HG03159 (cell line): ENCODE results near the gene ATAD2B.
A peak's percentile ranks its signal among the peaks of the same experiment; 100 is the strongest.
"Not testable (repeated sequence)": the region's sequence is repeated elsewhere in the genome, so short reads cannot be mapped to it uniquely, and the experiment has no call there.

Experiments used
- ATAC-seq: cut with Tn5 transposase; IDR thresholded peaks from one replicate; pipeline ENCODE4 v1.9.1; 2021; ENCODE audit warnings: mild to moderate bottlenecking, moderate library complexity; ENCODE audit not compliant: unreplicated experiment

The ATAD2B gene

DNA sequence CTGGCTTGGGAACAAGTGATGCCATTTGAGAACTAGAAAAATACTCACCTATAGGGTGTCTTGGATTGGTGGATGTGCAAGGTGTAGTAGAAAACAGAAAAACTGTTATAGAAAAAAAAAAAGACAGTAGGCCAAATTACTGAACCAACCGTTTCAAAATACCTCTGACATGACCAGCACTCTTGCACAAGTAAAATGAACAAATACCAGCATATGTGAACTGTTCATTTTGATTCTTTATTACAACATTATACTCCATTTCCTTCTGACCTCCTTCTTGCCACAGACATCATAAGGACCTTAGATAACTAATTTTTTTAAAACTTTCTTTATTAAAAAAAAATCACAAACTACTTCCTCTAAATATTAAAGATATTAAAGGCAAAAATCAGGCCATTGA, 125.5 kb downstream of the ATAD2B start:
- ATAC-seq = no peak

DNA sequence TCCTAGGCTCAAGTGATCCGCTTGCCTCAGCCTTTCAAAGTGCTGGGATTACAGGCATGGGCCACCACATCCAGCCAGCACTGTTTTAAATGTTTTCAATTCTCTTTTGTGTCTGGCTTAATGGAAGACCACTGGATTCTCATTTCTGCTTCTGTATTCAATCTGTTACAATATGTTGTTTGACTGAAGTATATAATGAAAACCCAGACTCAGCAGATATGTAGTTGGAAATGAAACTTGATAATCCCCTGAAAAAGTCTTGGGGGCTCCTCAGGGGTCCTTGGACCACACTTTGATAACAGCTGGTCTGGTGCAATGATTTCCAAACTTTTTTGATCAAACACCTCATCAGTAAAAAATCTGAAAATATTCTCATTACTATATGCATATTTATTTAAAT, 132.7 kb downstream of the ATAD2B start:
- ATAC-seq = no peak

DNA sequence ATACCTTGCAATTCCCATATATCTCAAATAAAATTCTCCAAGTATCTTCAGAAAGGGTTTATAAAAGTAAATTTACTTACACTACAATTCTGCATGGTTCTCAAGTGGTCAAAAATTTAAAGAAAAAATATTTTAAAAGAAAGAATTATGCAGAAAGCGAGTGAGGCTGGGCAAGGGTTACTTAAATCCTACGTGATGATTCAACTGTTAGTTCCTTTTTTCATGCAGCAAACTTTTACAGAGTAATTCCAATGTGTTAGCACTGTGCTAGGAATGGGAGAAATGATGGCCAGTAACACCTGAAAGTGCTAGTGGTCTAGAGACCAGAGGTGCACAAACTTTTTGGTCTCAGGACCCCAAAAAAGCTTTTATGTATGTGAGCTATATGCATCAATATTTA, 133.4 kb downstream of the ATAD2B start:
- no peak for ATAC-seq

DNA sequence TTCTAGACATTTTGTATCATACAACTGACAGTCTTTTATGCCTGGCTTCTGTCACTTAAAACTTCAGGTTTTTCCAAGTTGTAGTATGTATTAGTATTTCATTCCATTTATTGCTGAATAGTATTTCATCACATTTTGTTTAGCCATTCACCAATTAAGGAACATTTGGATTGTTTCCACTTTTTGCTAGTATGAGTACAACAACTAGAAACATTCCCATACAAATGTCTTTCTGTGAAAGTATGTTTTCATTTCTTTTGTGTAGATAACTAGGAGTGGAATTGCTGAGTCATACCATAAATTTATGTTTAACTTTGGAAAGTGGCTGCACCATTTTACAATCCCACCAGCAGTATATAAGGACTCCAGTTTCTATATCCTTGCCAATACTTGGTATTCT, 135.9 kb downstream of the ATAD2B start:
- no peak for ATAC-seq

DNA sequence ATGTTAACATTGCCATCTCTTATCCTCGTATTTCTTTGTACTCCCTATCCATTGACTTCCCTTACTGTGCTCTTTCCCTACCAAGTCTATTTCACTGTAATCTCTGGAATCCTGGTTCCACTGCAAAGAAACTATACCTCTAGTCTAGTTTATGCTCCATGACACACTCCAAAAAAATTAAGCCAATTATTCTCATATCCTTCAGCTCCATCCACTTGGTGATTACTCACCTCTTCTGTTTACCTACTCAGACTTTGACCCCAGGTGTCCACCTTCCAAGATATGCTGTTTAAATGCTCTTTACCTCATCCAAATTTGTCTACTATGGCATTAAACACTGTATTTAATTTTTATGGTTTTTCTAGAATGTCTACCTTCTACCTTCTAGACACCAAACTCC, 137.9 kb downstream of the ATAD2B start:
- ATAC-seq = no peak

DNA sequence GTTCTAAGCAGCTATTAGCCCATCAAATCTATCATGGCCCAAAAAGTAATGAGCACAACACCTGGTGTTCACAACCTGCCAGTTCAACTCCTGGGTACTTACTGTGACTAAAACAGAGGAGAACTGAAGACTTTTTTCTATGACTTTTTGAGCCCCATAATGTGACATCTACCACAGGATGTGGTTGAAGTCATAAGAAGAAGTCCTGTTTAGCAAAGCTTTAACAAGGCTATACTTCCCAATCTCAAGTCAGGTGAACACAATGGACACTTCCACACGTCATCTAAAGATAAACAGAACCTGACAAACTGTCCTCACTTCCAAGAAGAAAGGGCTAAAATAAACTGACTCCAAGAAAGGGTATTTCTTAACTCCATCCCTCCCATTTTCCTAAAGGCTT, 138.8 kb downstream of the ATAD2B start:
- ATAC-seq = peak; percentile 78

DNA sequence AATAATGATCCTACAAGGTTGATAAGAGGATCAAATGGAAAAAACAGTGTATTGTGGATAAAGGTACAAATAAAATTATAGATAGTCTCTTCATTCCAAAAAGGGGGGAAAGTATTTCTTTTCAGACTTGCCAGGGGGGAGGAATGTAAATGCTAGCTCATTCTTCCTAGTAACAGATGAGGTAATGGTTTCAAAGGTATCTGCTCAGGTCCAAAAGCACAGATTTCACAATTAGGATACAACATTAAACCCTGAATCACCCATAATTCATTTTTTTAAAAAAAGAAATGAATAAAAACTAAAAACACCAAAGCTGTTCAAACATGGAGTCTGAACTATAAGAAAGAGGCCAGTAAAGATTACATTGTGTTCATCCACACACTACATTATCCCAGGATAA, 142.0 kb downstream of the ATAD2B start:
- ATAC-seq = no peak

DNA sequence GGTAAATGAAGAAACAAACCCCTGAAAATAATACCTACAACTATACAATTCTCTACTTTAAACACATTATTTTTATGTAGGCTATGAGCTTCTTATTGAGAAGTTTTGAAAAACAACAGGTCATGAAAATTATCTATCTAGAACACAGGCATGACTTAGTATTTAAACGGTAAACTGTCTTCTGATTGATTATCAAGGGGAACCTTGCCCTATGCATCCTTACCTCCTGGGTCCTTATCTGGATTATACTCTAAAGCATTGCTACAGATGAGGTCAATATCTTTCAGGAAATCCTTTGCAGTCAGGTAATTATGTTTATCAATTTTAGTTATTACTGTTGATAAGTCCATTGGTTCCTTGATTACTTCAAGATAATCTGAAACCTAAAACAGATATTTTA, 144.3 kb downstream of the ATAD2B start:
- no peak for ATAC-seq

DNA sequence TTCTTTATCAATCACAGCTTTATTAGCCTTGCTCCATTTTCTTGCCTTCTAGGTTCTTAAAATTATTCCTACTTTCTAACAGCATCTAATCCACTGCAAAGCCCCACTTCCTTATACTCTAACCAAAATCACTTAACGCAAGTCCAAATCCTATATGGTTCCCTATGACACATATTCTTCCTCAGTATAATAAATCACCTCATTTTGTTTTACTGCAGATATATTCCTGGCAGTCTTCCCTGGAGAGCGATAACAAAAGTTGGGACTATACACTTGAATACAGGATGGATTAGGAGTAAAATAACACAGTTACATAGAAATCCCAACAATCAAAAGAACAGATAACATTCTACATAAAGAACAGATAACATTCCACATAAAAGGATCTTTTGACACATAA, 144.8 kb downstream of the ATAD2B start:
- ATAC-seq = no peak

DNA sequence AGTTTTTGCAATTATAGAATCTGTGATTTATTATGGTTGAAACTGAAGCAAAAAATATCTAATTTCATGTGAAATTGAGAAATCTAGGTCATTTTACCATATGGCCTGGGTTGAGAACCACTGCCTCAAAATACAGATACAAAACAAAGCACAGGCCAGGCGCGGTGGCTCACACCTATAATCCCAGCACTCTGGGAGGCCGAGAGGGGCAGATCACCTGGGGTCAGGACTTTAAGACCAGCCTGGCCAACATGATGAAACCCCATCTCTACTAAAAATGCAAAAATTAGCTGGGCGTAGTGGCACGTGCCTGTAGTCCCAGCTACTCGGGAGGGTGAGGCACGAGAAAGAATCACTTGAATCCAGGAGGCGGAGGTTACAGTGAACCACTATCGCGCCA, 146.5 kb downstream of the ATAD2B start:
- not testable (repeated sequence) for ATAC-seq

DNA sequence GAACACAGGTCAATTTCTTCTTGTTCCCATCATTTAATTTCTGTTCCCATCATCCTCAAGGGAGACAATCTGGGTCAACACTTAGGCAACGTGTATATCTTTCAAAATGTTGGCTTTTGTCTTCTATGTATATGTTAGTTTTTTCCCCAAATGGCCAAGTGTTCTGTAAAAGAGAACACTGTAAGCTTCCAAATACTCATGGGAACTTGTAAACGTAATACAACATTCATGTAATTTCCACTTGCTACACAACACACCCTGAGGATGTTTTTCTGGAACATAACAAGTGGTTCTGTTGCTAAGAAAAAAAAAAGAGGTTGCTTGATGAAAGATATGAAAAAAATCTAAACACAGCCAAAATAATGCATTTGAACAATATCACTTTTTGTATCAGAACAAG, 149.1 kb downstream of the ATAD2B start:
- no peak for ATAC-seq

DNA sequence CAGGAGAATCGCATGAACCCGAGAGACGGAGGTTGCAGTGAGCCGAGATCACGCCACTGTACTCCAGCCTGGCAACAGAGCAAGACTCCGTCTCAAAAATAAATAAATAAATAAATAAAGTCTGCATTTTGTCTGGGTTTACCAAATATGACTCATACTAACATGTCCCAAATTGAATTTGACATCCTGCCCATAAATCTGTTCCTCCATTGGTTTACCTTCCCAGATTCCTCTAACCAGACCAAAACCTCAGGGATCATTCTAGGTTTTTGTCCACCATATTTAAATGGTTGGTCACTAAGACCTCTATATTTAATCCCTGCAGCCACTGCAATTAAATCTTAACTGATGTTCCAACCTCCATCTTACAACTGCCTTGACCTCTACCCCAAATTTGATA, 150.9 kb downstream of the ATAD2B start:
- no peak for ATAC-seq

DNA sequence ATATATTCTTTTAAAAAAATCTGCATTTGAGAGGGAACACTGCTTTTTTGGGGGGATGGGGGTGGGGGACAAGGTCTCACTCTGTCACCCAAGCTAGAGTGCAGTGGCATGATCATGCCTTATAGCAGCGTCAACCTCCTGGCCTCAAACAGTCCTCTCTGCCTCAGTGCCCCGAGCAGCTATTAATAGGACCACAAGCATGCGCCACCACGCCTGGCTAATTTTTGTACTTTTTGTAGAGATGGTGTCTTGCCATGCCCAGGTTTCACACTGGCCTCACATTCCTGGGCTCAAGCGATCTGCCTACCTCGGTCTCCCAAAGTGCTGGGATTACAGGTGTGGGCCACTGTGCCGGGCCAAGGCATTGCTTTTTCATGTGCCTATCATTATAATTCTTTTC, 154.2 kb downstream of the ATAD2B start:
- peak; percentile 60 for ATAC-seq

DNA sequence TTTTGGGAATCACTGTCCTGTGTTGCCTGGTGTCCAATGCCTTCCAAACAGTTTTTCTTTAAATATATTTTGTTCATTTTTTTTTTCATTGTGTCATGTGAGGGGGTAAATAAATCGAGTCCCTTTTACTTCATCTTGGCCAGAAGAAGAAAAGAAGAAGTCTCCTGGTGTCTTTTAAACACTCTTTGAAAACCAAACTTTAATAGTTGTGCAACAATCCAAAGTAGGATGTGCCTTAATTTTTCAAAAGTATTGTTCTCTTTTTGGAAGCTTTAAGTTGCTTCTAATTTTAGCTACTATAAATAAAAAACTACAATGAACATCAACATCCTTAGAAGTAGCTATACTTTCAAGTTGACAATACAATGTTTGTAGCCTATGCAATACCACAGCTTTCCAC, 154.9 kb downstream of the ATAD2B start:
- no peak for ATAC-seq

DNA sequence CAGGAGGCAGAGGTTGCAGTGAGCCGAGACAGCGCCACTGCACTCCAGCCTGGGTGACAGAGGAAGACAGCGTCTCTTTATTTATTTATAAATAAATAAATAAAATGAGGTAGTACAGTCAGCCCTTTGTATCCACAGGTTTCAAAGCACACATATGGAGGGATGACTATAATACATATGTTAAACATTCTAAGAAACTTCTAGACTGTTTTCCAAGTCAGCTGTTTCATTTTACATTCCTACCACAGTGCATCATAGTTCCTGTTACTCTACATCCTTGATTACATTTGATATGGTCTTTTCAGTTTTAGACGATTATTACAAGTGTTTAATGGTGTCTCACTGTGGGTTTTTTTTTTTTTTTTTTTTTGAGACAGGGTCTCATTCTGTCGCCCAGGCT, 157.6 kb downstream of the ATAD2B start:
- ATAC-seq = no peak

DNA sequence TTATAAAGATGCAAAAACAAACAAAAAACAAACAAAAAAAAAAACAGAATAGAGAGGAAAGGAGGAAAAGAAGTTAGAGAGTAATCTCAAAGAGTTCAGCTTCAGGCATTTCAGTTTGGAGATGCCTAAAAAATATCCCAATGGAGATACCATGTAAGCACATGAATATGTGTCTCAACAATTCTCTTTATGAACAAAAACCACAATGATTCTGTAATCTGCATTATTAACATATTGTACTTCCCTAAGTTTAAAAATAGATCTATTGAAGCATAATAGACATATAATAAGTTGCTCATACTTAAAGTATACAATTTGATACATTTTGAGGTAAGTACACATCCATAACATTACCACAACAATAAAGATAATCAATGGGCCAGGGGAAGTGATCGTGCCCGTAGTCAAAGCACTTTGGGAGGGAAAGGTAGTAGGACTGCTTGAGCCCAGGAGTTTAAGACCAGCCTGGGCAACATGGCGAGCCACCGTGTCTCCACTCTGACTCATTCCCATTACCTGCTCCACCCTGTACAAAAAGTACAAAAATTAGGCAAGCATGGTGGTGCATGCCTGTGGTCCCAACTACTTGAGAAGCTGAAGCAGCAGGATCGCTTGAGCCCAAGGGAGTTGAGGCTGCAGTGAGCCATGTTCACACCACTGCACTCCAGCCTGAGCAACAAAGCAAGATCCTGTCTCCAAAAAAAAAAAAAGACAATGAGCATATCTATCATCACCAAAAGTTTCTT, 158.9 kb downstream of the ATAD2B start:
- ATAC-seq = no peak

DNA sequence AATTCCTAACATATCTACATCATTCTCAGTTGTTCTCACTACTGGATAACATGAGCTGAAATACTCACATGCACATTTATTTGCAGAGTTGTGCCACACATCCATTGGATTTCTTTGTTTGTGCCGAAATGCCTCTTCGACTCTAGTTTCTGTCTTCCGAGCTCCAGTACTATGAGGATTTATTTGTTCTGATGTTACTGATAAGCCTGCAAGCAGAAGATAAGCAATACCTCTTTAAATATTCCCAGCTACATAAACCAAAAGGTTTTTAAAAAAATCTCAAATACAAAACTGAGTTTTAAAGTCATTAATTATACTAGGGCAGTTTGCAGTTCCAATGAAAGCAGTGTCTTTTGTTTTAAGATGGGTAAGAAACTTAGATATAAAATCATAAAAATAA, 164.8 kb downstream of the ATAD2B start:
- no peak for ATAC-seq

DNA sequence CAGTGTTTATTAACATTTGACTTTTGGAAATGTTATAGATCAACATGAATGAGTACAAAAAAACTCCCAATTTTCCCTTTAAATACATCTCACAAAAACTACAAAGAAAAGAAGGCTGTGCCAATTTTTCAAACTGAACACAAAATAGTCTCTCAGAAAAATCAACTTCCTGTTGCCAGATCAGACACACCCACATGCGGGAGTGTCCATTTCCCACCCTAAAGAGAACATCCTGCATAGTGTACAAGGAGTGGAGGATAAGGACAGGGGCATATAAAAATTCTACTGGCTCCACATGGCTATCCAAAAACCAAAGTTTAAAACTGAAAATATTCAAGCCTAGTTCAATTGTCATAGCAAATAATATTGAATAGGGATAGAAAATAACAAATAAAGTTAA, 165.3 kb downstream of the ATAD2B start:
- no peak for ATAC-seq

DNA sequence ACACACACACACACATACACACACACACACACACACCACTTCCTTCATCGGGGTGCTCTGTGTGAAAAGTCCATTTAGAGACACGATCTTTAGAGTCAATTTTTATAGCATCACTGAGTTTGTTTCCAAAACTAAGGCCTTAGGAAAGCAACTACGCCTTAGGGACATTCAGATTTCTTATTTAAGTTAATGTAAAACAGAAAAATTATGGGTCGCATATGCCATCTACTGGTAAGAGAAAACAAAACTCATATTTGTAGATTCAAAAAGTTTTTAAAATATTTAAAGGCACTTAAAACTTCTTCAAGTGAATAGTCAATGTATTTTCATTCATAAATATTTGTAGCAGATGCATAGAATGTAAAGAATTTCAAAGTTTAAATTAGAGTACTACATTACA, 166.2 kb downstream of the ATAD2B start:
- no peak for ATAC-seq

DNA sequence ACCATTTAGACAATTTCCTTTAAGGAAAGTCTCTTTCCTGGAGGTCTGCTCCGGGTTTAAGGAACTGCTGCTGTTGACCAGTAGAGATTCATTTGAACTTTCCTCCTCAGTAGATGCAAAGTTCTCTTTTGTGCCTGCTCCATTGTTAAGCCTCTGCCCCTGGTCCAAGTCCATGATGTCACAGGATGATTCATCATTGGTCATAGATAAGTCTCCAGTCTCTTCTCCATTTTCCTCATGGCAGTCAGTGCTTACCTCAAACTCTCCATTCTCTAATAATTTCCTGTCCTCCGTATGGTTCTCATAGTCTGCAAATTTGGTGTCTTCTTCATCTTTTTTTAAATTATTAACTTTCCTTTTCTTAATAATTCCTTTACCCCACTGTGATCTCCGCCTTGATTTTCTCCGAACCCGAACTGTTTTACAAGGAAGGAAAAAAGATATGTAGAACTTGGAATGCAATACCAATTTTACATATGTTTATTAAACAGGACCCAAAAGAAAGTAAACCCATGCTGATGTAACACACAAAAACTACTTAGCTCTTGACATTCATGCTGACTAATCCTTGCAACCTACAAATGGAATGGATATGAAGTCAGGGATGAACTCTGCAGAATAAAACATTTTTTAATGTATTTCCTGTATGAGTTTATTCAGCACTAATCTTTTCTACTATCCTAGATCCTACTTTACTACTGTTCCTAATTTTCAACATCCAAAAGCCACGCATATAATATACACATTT, 169.1 kb downstream of the ATAD2B start:
- no peak for ATAC-seq

DNA sequence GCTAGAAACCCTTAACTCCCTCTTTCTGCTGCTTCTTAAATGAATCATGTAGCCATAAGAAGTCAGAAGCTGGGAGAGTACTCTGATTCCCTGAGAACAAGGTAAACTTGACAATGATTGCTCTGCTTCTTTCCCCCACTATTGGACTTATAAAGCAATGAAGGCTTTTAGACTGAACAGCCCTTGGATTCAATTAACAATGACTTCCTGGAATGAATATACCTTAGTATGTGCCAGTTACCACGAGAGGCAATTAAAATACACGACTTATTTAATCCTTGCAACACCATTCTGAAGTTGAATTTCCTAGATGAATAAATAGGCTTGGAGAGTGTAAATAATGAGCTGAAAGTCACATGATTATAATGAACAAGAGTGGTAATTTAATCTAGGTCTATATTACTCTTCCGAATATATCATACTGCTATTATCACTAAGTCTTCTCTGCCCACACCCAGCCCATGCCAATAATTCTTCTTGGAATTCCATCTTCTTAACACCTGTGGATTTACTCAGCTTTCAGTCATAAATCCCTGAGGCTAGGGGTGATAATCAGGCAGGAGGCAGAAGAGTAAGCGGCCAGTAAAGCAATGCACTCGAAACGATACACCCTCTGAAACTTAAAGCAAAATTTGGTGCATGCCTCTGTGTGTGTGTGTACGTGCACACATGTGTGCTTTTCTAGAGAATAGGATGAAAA, 170.2 kb downstream of the ATAD2B start:
- no peak for ATAC-seq

DNA sequence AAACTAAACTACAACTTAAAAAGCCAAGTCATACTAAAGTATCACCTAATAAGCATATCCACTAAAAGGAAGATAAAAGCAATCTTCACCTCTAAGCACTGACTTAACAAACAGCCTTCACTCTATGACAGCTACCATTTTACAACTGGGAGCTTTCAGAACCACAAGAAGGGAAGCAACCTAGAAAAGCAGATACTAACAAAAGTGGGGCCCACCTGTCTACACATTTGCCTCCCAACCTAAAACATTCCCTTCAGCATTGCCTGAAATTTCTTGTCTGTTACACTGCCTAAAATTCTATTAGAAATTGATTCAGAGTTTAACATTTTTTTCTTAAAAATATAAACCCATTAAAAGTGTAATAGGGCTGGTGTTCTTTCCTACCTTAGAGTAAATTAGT, 172.0 kb downstream of the ATAD2B start:
- ATAC-seq = no peak
